CD4-positive, alpha-beta T cell treated with Interleukin-4 for 4 hours (primary cell): ENCODE results near the gene GNPTG.
A peak's percentile ranks its signal among the peaks of the same experiment; 100 is the strongest.

ENCODE experiments used
- DNase-seq: peaks from one replicate; pipeline ENCODE4 v3.0.0-alpha.2; 2020

GNPTG gene

DNA sequence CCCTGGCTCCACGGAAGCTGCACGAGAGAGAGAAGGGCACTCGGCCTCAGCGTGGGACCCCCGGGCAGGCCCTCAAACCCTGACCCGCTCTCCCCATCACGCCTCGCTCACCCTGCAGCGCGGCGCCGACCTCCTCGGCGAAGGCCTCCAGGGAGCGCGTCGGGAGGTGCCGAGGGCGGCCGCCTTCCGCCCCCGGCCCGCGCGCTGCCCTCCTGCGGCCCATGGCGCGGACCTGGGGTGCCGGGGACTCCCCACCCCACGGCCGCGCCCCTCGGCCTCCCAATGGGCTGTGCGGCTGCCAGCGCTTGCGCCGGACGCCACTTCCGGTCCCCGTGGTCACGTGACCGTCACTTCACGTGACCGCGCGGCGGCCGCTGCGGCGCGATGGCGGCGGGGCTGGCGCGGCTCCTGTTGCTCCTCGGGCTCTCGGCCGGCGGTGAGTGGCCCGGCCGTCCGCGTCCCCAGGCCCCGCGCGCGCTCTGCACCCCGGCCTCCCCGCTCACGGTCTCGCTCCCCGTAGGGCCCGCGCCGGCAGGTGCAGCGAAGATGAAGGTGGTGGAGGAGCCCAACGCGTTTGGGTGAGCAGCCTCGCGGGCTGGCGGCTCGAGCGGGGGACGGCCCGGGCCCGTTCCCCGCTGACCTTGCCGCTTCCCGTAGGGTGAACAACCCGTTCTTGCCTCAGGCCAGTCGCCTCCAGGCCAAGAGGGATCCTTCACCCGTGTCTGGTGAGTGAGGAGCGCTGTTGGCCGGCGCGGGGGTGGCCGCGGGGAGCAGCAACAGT lies at the start of gene GNPTG, which contains the start of gene TSR3:
Gene GNPTG, plus strand, starts transcription at position 350 of the 781 bp plus-strand sequence. Its CDS starts 35 bp downstream, at position 385.
Gene TSR3, minus strand, starts transcription at position 297 of the 781 bp plus-strand sequence. Its CDS starts 74 bp downstream, at position 223.
- peak; percentile 85 for DNase-seq

DNA sequence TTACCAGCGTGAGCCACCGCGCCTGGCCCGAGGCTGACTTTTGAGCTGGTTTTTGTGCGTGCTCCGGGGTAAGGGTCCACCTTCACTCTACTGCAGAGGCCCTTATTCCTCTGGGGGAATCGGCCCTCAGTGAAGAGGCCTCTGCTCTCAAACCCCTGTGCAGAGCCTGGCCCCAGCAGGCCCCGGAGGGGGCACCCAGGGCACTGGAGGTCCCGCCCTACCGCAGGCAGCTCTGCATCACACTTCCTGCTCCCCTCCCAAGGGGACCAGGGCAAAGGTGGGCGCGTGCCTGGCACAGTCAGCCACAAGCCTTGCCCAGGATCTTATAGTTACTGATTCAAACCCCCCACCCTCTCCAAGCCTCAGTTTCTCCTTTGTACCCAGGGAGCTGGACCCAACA lies 45.9 kb upstream of the GNPTG start:
- no peak for DNase-seq

DNA sequence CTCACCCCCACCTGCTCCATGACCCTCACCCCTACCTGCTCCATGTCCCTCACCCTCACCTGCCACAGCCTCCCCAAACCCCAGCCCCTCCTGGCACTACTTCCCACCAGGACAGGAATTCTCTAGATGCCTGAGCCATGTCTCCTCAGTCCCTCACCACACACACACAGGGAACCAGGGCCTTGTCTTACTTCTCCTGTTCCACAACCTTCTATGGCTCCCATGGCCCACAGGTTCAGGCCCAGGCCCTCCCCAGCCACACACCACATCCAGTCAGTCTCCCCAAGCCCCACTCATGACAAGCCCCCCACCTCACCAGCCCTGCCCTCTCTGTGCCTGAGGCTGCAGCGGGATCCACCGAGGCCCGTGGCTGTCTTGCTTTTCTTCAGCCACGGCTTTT lies 45.4 kb upstream of the GNPTG start:
- no peak for DNase-seq

DNA sequence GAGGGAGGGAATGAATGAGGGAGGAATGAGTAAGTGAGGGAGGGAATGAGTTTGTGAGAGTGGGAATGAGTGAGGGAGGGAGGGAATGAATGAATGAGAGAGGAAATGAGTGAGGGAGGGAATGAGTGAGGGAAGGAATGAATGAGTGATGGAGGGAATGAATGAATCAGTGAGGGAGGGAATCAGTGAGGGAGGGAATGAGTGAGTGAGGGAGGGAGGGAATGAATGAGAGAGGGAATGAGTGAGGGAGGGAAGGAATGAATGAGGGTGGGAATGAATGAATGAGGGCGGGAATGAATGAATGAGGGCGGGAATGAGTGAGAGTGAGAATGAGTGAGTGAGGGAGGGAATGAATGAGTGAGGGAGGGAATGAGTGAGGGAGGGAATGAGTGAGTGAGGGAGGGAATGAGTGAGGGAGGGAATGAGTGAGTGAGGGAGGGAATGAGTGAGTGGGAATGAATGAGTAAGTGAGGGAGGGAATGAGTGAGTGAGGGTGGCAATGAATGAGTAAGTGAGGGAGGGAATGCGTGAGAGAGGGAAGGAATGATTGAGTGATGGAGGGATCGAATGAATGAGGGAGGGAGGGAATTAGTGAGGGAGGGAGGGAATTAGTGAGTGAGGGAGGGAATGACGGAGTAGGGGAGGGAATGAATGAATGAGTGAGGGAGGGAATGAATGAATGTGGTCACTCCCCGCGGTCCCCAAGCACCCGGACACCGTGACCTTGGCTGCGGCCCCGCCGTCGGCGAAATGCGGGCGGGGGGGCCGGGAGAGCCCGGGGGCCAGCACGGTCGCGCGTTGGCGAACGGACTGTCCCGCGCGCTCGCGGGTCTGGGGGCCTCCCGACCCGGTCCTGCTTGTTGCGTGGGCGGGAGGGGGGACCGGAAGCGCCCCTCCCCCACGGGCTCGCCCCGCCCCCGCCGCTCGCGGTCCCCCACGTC lies 43.4 kb upstream of the GNPTG start:
- DNase-seq: no peak

DNA sequence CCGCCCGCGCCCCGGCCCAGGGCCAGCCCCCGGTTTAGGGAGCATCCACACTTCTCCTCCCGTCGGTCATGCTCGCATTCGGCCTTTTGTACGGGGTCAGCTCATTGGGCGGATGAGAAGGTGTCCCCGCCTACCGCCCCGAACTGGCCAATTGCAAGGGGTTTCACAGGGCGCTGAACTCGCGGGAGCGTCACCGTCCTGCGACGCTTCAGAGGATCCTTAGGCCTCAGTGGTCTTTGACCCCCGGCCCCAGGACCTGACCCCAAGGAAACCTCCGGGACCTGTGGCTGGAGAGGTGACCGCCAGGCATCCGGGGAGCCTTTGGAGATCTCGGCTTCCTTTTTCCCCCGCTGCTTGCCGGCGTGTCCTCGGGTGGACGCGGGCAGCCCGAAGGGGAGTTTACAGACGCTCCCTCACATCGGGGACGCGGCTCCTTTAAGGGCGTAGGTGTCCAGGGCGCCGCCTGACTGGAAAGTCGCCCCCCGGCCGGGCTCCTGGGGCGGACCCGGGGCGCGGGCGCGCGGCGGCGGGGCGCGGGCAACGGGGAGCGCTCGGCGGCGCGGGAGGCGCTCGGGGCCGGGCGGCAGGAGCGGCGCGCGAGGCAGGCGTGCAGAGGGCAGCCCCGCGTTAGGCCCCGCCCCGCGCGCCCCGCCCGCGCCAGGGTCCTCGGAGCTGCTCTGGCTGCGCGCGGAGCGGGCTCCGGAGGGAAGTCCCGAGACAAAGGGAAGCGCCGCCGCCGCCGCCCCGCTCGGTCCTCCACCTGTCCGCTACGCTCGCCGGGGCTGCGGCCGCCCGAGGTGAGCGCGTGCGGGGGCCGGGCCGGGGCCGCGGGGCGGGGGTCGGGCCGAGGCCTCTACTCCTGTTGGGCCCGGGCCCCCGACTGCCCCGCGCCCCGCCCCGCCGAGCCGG lies 42.5 kb upstream of the GNPTG start, which contains the start of gene UBE2I:
Gene UBE2I, plus strand, starts transcription at position 660 of the 909 bp plus-strand sequence. CDS start 4,395 bp downstream, outside the sequence.
- DNase-seq: peak; percentile 99

DNA sequence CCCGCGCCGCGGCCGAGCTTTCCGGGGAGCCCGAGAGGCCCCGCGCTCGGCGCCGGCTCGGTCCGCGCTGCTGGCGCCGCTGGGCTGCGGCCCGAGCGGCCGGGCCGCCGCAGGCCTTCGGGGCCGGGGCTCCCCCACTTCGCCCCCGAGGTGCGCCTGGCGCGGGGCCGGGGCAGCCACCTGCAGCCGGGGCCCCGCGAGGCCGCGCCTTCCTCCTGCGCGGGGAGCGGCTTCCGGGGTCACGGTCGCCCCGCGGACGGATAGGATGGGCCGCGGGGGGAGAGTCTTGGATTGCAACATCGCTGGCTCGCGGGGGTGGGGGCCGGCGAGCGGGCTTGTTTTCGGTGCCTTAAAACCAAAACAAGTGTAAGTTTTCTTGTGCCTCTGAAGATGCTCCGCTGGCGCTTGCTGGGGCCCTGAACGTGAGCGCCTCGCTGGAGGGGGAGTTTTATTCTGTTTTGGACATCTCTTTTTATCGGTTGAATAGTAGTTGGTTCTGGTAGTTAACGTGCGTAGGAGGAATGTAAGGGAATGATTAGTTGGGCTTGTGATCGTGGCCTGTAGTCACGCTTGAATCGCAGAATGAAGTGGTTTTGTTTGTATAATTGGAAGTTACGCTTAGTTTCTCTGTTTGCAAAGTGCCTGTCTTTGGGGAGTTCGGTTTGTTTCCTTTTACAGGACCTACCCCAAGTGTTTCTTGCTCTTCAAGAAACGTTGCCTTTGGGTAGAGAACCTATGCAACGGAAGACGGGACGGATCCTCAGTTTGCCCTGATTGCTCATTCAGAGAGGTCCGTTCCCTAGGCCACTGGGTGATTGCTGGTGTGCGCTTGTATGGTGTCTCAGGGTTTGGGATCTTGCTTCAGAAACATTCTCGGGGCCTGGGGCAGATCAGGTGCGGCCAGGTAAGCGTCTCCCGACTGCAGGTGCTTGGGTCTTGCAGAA lies 41.6 kb upstream of the GNPTG start:
- DNase-seq: peak; percentile 42

DNA sequence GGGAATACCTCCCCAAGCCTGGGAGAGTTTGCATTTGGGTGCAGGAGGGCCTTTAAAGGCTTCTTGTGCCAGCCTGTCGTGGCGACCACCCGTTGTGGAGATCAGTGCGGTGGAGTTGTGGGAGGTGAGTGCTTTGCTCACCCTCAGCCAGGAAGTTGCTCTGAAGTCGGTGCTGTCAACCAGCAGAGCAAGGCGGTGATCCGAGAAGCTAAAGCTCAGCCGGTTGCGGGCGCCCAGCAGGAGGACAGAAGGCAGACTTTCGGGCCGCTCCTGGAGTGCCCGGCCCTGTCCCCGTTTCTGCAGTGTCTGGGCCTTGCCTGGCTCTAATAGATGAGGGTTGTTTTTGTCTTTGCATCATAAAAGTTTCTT lies 40.9 kb upstream of the GNPTG start:
- no peak for DNase-seq

DNA sequence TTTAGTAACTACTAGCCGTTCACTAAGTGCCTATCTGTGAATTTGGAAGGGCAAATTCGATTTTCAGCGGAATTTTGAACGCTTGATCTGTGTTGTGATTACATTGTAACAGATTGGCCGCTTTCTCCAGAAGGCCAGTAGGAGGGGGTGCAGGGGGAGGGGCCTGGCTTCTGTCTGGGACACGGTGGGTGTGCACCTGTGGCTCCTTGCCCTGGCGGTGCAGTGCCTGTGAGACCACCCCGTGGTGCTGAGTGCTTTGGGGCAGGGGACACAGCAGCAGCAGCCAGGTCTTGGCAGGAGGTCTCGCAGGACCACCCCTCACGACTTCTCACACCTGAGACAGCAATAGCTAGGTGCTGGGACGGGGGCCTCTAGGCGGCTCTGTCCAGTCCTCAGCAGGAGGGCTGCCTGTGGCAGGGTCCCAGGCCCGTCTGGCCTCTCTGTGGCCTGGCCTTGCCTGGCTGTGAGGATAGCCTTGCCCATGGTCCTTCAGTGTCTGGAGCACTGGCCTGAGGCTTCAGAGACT lies 40.5 kb upstream of the GNPTG start:
- no peak for DNase-seq

DNA sequence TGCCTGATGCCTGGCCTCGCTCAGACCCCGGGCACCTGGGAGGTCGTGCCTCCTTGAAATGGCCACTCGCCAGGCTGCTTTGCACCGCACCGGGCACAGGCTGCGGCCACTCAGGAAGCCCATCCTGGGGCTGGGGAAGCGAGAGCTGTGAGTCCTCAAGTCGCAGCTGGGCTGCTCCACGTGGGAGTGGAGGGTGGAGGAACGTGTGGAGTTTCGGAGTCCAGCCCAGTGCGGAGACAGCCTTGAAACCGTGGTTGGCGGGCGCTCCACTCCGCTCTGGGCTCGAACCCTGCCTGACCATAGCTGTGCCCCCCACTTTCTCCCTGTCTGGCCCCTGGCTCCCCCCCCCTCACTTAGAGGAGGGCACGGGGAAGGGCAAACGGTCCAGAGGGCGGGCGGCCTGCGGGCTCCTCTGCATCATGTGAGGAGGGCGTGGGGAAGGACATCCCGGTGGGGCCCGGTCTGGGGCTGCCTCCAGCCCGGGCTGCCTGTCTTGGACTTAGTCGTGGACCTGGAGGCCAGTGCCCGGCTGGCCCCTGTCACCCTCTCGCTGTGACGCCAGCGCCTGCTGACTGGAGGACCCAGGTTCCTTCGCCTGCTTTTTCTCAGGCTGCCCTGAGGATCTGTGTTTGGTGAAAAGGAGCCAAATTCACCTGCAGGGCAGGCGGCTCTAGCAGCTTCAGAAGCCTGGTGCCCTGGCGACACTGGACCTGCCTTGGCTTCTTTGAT lies 39.8 kb upstream of the GNPTG start:
- DNase-seq: no peak

DNA sequence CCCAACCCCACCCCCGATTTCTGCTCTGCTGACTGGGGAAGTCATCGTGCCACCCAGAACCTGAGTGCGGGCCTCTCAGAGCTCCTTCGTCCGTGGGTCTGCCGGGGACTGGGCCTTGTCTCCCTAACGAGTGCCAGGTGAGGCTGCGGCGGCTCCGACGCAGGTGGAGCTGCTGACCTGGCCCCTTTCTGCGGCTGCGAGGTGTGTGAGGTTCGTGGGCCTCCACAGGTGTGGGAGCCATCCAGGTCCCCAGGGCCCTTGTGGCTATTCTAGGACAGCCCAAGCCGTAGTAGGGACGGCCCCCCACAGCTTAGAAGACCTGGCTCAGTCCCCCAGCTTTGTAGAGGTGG lies 39.3 kb upstream of the GNPTG start:
- no peak for DNase-seq

DNA sequence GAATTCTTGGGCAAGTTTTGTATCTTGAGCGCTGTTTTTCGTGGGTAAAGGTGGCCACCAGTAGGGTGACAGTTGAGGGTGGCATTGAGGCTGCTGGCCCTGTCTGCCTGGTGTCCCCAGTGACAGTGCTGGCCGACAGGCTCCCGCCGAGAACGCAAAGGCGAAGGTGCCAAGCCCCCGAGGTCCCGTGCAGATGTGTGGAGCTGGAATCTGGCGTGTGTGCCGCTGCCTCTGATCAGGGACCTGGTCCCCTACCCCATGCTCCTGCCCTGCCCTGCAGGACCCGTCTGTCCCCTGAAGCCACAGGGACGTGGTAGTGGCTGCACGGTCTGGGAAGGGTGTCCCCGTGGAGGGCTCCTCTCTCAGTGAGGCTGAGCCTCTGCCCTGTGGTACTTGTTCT lies 38.8 kb upstream of the GNPTG start:
- DNase-seq: no peak

DNA sequence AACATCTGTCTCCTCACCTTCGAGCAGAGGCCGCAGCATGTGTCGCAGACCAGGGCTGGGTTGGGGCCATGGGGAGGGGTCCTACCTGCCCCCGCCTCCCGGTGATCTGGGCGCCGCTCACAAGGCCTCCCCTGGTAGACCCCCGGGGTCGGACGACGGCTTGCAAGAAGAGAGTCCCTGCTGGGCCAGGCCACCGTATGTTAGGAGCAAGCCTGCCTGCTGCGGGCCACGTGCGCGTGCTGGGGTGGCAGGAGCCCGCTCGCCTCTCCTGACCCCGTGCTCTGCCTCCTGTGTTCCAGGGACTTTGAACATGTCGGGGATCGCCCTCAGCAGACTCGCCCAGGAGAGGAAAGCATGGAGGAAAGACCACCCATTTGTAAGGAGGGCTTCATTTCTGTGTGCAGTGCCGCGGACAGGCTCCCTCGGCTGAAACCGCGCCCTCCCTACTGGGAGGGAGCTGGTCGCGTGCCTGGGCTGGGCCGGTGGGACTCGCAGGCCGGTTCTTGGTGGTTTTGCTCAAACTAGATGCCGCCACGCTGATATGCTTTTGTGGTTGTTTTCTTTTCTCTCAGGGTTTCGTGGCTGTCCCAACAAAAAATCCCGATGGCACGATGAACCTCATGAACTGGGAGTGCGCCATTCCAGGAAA lies 37.9 kb upstream of the GNPTG start:
- no peak for DNase-seq

DNA sequence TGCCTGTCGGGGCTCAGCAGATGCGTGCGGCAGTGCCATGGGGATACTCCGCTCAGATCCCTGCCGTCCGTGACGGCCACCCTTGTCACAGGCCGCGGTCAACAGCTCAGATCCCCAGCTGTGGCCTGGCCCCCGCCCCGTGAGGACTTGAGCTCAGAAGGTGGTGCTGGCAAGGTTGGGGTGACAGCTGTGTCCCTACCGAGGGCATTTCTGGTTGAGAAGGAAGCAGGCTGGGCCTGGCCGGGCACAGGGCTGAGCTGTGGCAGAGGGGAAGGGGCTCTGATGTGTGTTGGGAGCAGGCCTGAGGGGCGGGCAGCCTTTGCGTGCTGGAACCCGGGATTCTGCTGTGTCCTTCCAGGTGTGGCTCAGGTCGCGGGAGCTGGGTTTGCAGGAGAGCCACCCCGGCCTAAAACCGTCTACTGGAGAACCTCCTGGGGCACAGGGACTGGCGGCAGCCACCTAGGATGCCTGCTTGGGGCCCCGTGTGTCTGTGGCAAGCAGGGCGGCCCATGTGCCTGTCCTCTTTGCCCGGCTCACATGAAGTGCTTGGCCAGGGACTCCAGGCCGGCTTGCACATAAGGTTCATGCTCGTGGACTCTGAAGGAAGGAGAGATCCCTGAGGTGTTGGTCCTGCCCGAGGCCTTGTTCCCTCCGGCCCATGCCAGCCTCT lies 37.2 kb upstream of the GNPTG start:
- no peak for DNase-seq

DNA sequence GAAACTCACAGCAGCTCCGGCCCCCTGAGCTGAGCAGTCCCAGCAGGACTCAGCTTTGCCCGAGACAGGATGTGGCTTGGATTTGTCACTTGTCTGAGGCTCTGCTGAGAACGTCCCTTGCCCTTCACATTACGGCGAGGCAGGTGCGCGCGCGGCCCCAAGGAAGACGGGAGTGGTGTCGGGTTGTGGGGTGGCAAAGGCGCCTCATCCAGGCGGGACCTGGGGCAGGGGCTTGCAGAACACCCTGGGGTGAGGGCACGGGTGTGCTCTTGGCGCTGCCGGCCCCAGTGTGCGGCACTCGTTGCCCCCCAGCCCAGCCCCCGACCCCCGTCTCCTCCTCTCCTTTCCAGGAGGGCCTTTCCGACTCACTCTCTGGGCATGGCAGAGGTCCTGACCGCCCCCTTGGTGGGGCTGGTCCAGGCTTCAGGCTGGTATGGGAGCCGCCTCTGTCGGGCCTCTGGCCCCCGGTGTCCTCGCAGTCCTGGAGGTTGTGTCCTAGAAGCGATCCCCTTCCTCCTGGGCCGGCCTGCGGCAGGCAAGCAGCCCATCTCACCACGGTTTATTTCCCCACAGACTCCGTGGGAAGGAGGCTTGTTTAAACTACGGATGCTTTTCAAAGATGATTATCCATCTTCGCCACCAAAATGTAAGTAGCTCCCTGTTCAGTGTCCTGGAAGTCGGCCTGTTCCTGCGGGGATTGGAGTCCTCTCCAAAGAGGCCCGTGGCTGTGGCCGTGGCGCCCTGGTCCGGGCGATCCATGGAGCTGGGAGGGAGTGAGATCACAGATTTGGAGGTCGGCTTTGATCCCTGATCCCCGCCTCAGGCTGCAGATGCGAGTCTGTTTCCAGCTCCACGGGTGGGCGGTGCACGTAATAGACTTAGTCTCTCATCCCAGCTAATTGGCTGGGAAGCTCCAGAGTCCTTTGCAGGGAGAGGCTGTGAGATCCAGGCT lies 36.4 kb upstream of the GNPTG start:
- no peak for DNase-seq

DNA sequence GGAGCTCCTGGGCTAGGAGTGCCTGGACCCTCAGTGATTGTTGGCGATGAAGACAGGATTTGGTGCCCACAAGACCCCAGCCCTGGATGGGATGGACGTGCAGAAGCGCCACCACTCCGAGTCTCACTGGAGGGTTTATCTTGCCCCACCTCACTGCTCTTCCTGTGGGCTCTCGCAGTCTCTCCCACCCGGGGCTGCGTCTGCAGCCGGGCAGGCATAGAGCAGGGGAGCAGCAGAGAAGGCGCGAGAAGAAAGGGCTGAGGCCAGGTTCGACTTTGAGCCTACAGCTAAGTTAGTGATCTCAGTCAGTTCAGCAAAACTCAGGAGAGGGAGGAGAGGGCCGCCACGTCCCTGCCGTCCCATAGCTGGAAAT lies 35.7 kb upstream of the GNPTG start:
- no peak for DNase-seq

DNA sequence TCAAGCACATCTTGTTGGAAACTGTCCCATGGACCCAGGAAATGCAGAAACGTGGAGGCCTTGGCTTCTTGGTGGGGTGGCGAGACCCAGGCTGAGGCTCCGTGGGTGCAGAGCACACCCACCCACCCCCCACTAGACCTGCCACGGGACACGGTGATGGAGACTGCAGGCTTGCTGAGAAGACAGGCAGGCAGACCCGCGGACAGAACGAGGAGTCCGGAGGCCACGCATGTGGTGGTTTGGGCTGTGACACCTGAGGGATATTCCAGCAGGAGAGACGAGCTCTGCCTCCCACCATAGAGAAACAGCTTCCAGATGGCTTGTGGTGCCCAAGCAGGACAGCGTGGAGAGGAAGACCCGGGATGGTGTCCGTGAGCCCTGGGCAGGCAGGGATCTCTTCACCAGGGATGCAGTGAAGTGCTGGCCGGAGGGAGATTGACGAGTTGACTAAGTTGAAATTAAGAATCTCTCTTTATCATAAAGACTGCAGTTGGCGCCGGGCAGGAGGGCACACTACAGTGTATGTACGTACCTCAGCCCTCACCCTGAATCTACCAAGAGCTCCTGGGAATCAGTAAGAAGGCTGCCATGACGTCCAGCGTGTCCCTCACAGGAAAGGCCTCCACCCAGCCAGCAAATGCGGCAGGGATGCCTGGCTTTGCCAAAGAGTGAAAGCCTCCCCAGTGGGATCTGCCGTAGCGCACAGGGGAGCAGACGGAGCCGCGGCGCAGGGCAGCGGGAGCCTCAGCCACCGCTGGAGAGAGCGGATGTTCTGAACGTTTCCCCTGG lies 34.1 kb upstream of the GNPTG start:
- no peak for DNase-seq

DNA sequence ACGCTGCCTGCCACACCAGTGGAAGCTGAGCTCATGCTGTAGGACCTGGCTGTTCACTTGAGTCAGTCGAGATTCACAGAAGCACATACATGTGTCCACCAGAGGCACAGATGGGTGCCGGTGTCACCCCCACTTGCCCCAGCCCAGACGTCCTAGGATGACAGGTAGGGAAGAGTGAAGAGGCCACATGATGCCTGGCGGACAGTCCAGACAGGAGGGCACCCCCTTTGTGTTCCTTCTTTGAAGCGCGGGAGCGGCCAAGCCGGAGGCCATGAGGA lies 33.5 kb upstream of the GNPTG start:
- DNase-seq: no peak

DNA sequence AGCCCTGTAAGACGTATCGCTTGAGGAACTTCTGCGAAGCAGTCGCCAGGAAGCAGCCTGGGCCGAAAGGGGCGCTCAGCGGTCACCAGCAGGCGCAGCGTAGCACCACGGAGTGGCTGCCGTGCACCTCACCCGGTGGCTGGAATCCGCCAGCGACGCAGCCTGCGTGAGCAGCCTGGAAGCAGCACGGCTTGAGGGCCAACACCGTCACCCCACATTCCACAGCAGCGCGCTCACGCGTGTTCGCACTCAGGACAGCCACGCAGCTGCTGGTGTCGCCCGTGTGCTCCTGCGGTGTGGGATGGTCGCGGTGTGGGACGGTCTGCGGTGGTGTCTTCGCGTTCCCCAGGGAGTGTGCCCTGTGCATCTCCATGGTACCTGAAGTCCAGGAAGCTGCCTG lies 32.7 kb upstream of the GNPTG start:
- no peak for DNase-seq
